CD4-positive, alpha-beta T cell treated with Interleukin-6 for 4 hours (primary cell): ENCODE results near the gene RBM20.

Source experiments
- DNase-seq: peaks from one replicate; pipeline ENCODE4 v3.0.0-alpha.2; 2020; ENCODE audit warnings: mixed read lengths

Gene RBM20

DNA sequence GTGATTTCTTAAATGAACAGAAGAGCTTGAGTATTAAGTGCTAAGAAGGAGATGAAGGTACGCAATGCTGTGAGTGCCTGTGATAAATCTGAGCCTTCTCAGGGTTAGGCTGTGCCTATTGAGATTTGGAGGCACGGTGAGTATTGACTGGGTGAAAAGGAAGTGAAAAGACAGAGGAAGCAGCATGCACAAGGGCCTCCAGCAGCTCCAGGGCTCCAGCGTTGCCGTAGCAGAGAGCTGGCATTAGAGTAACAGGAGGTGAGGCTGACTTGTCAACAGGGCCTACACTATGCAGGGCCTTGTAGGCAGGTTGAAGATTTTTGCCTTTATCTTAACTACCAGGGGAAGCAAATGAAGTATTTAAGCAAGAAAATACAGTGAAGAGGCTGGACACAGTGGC is 173.5 kb downstream of the RBM20 start:
- peak; percentile 47 for DNase-seq

DNA sequence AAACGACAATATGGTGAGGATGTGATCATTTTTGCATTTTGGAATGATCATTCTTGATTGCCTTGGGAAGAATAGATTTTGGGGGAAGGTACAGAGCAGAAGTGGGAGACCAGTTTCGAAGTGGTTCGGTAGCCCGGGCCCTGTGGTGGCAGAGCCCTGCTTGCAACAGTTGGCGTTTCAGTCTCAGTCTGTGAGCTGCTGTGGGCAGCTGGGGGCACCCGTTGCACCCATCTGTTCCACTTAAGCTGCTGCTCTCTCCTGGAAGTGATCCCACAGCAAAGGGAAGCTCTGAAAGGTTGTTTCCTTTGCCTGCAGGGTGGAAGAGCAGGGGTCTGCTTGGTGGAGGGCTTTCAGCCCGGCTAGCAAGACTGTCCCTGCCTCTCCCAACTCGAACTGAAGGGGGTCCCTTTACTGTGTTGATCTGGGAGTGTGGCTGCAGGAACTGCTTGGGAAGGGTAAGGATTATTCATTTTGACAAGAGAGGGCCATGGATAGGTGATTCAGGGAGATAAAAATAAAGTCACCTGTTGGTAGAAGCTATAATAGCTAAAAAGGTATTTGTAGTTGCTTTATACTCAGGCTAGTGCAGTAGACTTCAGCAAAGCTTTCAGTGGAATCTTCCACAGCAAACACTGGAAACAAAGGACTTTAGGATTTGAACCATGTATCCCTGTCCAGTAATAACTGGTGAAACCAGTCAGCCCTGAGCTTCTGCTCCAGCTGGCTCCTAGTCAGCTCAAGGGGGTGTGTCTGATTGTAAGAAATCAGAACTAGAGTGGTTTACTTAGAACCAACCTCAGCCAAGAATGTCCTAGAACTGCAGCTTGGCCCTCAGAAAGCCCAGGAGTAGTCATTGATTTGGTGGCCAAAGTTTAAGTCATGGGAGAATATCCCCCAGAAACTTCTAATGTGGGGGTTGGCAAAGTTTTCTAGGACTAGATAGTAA is 174.4 kb downstream of the RBM20 start:
- no peak for DNase-seq

DNA sequence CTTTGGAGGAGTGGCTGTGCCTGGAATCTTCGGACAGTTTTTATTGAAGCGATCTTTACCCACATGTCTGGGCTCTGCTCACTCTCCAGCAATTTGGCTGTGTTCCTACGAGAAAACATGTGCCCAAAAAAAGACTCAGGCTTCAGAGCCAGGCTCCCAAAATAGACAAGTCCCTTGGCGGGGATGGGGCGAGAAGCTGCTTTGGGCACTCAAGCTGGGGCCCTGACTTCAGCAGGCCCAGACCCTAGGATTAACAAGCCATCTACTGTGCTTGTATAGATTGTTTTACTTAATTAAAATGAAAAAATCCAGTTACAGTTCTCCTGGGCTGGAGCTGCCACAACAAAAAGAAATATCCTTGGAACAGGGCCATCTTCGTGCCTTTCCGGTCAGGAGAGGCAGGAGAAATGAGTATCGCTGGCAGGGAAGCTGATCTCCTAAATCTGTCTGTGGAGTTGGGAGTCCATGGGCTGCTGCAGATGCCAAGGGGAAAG is 176.2 kb downstream of the RBM20 start:
- no peak for DNase-seq

DNA sequence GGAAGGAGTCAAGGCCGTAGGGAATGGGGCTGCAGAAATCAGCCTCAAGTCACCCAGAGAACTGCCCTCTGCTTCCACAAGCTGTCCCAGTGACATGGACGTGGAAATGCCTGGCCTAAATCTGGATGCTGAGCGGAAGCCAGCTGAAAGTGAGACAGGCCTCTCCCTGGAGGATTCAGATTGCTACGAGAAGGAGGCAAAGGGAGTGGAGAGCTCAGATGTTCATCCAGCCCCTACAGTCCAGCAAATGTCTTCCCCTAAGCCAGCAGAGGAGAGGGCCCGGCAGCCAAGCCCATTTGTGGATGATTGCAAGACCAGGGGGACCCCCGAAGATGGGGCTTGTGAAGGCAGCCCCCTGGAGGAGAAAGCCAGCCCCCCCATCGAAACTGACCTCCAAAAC is 177.4 kb downstream of the RBM20 start:
- no peak for DNase-seq

DNA sequence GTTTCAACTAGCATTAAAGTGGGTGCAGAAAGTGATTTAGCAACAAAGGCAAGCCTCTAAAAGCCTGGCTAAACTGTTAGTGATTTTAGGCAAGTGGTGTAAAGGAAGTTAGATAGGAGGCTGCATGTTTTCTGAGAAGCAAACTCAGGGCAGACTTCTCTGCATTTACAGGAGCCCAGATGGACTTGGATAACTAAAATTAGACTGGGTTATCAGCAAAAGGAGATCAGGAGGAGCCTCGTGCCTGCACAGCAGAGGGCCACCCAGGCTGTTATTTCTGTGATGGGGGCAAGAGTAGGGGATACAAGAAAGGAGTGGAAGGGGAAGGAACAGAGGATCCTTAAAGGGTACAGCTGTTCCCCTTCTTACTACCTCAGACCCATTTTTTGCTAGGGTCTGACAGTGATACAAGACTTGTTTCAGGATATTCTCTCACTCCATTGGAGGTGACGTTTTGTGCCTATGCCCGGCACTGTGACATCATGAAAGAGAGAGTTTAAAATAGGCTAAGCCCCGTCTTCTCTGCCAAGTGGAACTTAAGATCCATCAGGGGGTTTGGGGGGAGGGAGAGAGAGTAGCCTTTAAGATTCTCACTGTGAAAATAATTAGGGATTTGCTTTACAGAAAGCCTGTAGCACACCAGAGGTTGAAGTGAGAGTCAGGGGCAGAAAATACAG is 178.0 kb downstream of the RBM20 start:
- DNase-seq = no peak

DNA sequence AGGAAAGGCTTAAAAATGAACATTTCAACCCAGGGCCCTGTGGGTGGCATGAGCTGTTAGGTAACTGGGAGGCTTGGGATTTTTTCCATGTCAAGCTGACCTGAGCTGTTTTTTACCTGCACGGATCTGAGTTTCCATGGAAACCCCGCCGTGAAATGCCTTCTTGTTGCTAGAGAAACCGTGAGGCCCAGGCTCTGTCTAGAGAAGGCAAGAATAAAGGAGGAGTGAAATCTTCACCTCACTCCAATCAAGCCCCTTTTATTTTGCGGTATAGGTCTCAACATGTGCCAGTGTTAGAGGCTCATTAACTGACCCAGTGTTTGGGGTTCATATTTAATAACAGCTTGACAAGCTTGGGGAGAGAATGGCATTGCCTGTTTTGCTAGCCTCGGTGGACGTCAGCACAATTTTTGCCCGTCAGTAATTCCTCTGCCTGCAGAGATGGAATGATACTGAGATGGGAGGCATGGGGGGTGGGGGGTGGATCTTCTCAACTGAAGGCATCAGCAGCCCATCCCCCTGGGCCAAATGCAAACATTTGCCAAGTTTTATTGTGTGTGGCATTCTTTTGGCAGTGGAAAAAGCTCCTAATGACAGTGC is 178.7 kb downstream of the RBM20 start:
- DNase-seq = no peak

DNA sequence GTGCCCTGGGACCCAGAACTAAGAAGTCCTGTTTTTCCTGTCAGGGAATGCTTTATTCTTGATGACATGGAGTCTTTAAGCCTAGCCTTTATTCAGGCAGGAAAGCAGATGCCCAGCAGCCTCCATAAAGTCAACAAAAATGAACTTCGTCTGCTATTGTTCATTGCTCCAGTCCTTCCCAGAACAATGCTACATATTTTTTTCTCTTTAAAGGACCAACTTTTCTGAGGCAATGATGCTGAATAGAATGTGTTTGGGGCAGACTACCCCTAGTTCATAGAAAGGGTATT is 180.0 kb downstream of the RBM20 start:
- no peak for DNase-seq

DNA sequence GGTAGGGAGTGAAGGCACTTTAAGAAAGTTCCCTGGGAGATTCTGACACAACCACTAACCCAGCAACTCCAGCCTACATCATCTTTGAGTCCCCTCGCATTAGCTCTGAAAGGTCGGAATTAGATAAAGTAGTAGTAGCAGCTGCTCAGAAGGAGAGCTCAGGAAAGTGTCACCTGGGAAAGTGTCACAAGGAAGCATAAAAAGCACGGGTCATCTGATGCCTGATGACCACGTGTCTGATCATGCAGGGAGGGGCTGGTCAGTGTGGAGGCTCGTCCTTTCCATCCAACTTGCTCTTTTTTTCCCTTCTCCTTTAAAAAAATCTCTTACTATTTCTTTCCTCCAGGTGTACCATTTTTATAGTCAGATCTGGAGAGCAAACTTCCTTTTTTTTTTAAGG is 180.5 kb downstream of the RBM20 start:
- no peak for DNase-seq

DNA sequence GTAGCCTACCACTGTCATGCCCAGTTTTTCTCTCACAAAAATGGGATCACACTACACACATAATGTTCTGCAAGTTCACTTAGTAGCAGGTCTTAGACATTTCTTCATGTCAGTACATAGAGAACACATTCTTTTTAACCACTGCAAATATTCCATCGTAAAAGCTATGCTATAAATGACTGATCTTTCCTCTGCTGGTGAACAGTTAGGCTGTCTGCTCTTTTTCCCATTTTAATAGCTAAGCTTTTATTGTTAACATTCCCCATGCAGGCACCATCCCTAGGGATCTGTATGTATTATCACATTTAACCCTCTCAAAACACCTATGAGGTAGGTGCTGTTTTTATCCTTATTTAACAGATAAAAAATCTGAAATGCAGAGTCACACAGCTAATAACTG is 181.4 kb downstream of the RBM20 start:
- DNase-seq = no peak

DNA sequence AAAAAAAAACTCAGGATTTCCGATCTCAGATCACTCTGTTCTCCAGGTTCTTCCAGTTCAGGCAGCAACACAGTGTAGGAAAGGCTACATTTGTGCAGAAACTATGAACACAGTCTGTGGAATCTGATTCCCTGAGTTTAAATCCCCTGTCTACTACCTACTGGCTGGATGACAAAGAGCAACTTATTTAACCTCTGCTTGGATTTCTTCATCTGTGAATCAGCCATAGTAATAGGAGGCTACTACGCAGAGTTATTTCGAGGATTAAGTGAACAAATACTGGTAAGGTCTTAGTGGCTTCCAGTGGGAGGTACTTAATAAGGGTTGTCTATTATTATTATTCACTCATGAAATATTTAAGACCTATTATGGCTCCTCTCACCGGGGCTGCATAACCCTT is 183.3 kb downstream of the RBM20 start:
- no peak for DNase-seq

DNA sequence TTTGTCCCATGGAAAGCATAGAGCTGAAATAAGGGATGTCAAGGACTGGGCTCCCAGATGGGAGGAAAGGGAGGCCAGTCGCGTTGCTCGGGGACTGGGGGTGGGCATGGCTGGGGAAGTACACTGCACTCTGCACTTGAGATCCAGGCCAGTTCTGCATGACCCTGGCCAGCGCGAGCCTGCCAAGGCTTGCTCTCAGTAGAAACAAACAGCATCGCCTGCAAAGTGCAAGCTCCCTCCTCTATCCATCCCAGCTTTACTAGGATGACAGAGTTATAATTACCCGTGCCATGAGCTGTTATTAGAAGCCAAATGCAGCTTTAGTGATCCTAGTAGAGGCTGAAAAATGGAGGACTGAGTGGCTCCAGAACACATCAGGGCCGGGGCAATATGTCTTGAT is 183.7 kb downstream of the RBM20 start:
- no peak for DNase-seq

DNA sequence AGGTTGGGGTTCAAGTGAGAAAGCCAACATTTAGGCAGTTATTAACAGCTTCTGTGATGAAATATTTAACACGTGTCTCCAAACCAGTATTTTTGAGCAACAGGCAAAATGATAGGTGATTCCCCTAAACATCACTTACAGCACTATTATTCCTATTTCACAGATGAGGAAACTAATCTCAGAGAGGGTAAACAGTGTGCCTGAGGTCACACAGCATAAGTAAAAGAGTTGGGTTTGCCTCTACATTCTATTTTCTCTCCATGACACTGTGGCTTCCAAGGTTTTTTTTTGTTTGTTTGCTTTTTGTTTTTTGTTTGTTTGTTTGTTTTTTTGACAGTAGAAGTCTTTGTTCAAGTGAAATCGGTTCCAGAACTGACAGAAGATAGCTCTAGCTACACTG is 184.4 kb downstream of the RBM20 start:
- no peak for DNase-seq

DNA sequence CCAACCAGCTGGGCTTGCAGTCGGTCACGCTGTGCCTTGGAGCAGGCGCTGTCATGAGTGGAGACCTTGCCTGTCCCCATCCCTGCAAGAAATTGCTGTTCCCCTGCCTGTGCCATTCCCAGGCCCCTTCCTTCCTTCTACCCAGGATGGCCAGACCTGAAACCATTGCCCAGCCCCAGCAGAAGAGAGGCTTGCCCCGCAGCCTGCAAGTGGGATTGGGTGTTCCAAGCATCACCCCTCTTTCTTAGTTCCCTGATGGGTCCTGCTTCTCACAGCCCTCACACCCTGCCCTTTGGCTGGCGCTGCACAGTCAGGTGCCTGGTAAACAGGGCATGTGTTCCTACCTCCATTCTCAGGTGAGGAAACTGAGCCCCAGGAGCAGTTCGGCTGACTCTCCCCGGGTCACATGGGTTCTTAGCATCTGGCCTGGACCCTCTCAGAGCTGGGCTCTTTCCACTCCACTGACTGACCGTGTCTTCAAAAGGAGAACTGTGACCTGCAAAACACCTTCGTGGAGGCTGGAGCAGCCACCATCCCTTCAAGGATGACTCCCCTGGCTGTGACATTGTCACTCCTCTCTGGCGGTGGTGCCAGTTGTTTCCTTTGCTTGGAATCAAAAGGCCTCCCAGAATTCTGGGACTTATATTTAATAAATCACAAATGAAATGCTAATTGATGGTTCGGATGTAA is 185.7 kb downstream of the RBM20 start:
- no peak for DNase-seq

DNA sequence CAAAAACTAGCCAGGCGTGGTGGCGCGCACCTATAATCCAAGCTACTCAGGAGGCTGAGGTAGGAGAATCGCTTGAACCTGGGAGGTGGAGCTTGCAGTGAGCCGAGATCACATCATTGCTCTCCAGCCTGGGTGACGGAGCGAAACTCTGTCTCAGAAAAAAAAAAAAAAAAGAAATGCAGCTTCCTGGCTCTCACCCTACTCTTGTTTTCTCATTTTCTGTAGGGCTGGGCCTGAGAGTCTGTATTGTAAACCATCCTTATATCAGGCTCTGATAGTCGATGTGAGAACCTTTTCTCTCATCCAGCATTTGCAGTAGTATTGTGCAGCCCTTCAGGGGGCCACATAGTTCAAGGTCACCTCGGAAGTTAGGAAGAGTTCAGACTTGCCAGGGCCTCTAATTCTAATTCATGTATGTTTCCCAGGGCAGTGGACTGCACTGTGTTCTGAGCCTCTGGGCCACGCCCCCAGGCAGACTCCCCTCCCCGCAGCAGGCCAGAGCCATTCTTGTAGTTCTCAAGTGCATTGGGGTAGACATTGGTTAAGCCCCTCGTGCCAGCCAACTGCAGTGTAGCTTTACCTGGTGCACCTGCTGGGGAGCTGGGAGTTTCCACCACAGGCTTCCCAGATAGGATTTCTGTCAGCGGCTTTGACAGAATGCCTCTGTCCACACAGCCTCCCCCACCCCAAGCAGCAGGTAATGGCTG is 189.3 kb downstream of the RBM20 start:
- peak; percentile 27 for DNase-seq

DNA sequence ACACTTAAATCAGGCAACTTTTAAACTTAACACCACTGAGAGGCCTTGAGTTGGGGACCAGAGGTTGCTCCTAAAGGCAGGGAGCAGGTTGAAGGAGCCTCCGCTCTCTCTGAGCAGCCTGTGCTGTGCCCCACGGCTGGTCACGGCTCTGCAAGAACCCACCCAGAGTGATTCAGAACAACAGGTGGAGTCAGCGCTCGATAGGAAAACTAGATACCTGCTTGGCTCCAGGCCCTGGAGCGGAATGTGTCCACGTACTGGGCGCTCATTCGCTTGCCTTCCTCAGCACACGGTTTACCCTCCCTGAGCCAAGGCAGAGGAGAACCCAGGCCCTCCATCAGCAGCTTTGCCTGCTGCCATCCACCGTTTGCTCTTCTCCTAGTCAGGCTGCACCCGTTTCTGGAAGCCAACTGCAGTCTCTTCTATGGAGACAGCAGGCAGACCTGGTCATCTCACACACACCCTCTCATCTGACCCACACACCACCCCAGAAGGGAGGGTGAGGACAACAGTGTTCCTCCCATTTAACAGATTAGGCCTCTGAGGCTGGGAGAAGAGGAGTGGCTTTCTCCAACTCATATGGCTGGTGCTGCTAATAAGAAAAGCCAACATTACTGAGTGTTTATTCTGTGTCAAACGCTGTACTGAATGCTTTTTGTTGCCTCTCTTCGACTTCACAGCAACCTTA is 189.9 kb downstream of the RBM20 start:
- DNase-seq = no peak

DNA sequence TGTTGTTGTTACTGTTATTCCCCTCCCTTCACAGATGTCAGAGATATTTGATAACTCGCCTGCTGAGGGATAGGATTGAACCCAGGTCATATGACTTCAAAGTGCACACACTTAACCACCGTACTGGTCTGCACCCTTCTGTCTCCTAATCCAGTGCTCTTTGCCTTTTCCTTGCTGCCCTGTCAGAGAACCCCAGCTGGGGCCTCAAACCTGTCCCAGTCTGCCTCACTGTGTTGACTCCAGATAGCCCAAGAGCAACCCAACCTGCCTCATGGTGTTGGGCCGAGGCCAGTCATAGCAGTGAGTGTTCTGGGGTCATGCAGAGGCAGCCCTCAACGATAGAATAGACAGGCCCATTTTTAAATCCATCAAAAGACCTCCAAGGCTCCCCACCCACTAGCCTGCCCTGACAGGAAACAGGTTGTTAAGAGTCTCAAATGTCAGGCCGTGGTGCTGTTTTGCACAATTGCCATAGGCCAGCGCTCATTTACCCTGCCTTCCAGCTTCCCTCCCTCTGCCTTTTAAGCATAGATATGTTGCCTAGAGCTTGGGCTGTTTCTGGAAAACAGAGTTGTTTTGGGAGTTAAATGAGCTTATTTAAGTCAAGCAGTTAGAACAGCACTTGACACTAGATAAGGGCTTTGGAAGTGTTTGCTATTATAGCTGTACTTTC is 190.6 kb downstream of the RBM20 start:
- peak; percentile 67 for DNase-seq

DNA sequence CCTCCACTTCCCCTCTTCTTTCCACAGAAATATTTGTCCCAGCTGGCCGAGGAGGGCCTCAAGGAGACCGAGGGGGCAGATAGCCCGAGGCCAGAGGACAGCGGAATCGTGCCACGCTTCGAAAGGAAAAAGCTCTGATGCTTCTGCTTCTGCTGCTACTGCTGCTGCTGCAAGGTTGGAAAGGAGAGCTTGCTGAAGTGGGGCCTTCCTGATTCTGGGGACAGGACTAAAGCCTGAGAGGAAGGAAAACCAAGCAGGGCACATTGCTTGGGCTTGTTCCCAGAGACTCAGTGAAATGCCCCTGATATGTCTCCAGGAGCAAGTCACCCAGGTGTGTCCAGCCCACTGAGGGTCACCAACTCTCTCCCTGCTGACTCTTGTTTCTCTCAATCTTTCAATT is 191.7 kb downstream of the RBM20 start:
- no peak for DNase-seq

DNA sequence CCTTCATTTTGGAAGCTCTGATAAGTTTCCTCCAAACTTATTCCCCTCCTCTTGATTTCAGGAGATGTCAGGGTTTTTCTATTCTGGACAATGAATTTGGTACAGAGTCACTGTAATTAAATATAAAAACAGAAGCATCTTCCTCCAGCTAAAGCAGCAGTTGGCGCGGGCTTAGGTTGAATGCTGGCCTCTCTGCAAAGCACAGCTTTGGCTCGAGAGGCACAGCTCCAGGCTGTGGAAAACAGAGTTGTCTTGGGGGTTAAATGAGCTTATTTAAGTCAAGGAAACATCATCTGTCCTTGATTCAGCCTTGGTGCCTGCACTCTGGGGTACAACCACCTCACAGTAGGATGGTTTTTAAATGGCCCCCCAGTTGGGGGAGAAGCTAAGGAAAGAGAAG is 192.6 kb downstream of the RBM20 start:
- no peak for DNase-seq

DNA sequence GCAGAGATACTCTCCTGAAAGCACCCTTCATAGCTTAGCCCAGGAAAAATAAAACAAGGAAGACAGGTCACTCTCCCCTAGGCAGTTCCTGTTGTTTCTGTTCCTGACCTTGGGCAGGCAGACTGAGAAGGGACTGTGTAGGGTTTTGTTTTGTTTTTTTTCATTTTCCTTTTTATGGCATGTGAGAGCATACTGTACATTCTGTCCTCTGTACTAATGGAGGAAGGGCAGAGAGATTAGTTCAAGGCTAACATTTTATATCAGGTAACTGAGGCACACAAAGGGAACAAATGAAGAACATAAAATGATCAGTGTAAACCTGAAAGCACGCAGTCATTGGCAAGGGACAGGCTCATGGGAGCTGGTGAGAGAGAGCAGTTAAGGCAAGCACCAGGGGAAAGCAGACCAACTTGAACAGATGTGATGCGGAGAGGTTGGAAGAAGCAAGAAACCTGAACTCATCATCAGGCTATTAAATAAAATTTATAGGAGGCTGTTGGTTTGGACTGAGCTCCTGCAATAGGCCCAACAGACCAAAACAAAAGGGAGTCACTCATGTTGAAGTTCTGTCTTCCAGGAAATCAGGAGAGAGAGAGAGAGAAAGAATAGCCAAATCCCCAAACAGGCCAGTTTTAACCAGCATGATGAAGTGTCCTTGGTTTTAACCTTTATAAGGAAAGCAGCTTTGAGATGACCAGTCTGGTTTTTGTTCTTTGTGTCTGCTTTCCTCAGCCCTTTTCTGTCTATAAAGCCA is 193.5 kb downstream of the RBM20 start:
- DNase-seq = no peak

DNA sequence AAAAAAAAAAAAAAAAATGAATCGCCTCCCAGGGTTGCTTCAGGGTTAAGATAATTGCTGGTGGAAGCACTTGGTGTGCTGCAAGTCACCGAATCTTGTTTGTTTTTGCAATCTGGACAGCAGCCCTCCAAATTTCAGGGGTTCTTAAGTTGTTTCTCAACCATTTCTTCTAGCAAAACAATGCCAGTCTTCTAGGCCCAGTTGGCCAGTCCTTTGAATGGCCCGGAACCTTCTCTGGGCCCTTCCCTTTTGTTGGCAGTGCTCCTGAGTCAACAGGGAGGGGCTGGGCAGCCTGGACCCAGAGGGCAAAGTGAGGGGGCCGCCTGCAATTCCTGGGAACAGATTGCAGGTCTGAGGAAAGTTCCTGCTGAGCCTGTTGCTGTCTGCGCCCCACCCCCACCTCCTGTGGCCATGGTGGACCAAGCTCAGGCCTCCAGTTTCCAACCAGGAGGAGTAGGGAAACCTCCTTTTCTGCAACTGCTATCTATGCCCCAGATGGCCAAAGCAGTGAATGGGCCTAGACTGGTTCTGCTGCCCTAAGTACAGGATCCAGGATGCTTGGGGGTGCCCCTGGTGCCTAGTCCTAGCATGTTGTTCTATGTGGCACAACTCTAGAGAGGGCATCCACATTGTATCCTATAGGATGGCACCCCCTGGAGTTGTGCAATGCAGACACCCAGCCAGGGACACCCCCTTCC is 196.2 kb downstream of the RBM20 start:
- no peak for DNase-seq
